ENCODE measurements around the gene WDR43. TPM values are rescaled to one million over a fixed set of nuclear protein-coding genes. Genes with fewer than 3 reads are reported as not detected.

The WDR43 gene
- total and polyA plus RNA-seq, 9 of the 15 experiments (the other 6 are each of a cell fraction or from before 2014, with no cell fraction given): 34.6 to 197 (median 105) TPM

- H3K4me3 ChIP-seq: no peak overlapping the region
- BruUV-seq (replicated peaks): no TSS peak
- no peak for DNase-seq (ENCODE audit: extremely low read depth in 1 of 4, low spot score in 3 of 4)
- H3K4me2 ChIP-seq (ENCODE audit: insufficient read depth, low read length): no peak overlapping the region
- CTCF ChIA-PET (ENCODE audit: low intra/inter-chr PET ratio): no interaction called here
- ATAC-seq: no peak
- in situ Hi-C loops (cut with MboI) (no loop called here), intact Hi-C loops (cut with micrococcal nuclease) (no loop called here)
- FAIRE-seq: no peak
- peaks cover 3% of the 10 kb centered on the region for H3K9me1 ChIP-seq (ENCODE audit: control insufficient read depth, insufficient read depth, low read length)
- POLR2A ChIA-PET: no interaction called here
- H3K9me3 ChIP-seq (replicated peaks; ENCODE audit: control insufficient read depth, insufficient read depth, low read depth, low read length): no peaks in the 10 kb centered on the region
- H3K4me1 ChIP-seq (replicated peaks in 1 of 2; ENCODE audit: control insufficient read depth in 2 of 2, insufficient read depth in 2 of 2, low read length in 2 of 2): no peaks in the 10 kb centered on the region; a peak in 1 of 5 replicates
- peaks cover 33 to 81% of the 10 kb centered on the region in 2 experiments for H3K27me3 ChIP-seq (ENCODE audit: control insufficient read depth in 2 of 2, insufficient read depth in 2 of 2, low read length in 2 of 2)
- 7% methylated on average over 10 of the region's 10 CpGs for WGBS (ENCODE audit: insufficient coverage, low coverage, missing lambda C conversion rate)
- H3K27ac ChIP-seq (ENCODE audit: extremely low read depth, low read depth, low read length): no peak overlapping the region
- H2AFZ ChIP-seq (ENCODE audit: low read depth, low read length): no peak overlapping the region
- no peaks in the 10 kb centered on the region for H3K36me3 ChIP-seq (ENCODE audit: control insufficient read depth, insufficient read depth, low read length)
- no peaks in the 10 kb centered on the region for H3K79me2 ChIP-seq (ENCODE audit: control insufficient read depth, insufficient read depth, low read length)
- peaks cover 8% of the 10 kb centered on the region; the same call in 1 of the 2 replicates for H4K20me1 ChIP-seq (replicated peaks; ENCODE audit: control insufficient read depth, insufficient read depth, low read length)
- H3K9ac ChIP-seq (ENCODE audit: insufficient read depth in 1 of 2, low read depth in 2 of 2, low read length in 2 of 2): no peak overlapping the region
- TF ChIP-seq RBM34 (IDR thresholded peaks at IDR 0.05; ENCODE audit: borderline replicate concordance, insufficient read depth, low read length): no peak
- no peak for TF ChIP-seq ARID3B (CRISPR knock-in tag; IDR thresholded peaks at IDR 0.05; ENCODE audit: borderline replicate concordance)
Measured at GRCh38 chr2:28994074-28994473, 99.6 kb downstream of the WDR43 start.

GRCh38 chr2:28994679-28995078 is 100.2 kb downstream of the WDR43 start:
- Histone ChIP-seq H3K27me3 (ENCODE audit: control insufficient read depth in 2 of 2, insufficient read depth in 2 of 2, low read length in 2 of 2) (peaks cover 31 to 80% of the 10 kb centered on the region in 2 experiments), H3K36me3 (ENCODE audit: control insufficient read depth, insufficient read depth, low read length) (no peaks in the 10 kb centered on the region), H2AFZ (ENCODE audit: low read depth, low read length) (no peak overlapping the region), H3K79me2 (ENCODE audit: control insufficient read depth, insufficient read depth, low read length) (no peaks in the 10 kb centered on the region), H3K27ac (ENCODE audit: extremely low read depth, low read depth, low read length) (no peak overlapping the region), H3K9me1 (ENCODE audit: control insufficient read depth, insufficient read depth, low read length) (peaks cover 3% of the 10 kb centered on the region), H3K4me2 (ENCODE audit: insufficient read depth, low read length) (no peak overlapping the region), H3K9ac (ENCODE audit: insufficient read depth in 1 of 2, low read depth in 2 of 2, low read length in 2 of 2) (no peak overlapping the region; a peak in 1 of 4 replicates), H3K4me3 (no peak overlapping the region), H4K20me1 (replicated peaks; ENCODE audit: control insufficient read depth, insufficient read depth, low read length) (peaks cover 8% of the 10 kb centered on the region; the same call in 1 of the 2 replicates), H3K9me3 (replicated peaks; ENCODE audit: control insufficient read depth, insufficient read depth, low read depth, low read length) (no peaks in the 10 kb centered on the region), H3K4me1 (replicated peaks in 1 of 2; ENCODE audit: control insufficient read depth in 2 of 2, insufficient read depth in 2 of 2, low read length in 2 of 2) (no peaks in the 10 kb centered on the region; a peak in 1 of 5 replicates)
- DNase-seq (ENCODE audit: extremely low read depth in 1 of 4, low spot score in 3 of 4) (no peak), FAIRE-seq (no peak), ATAC-seq (no peak)
- in situ Hi-C loops (cut with MboI): no loop called here
- intact Hi-C loops (cut with micrococcal nuclease): no loop called here
- BruUV-seq (replicated peaks): no TSS peak
- WGBS (ENCODE audit: insufficient coverage, low coverage, missing lambda C conversion rate): 0% methylated on average over 7 of the region's 7 CpGs
- POLR2A ChIA-PET: interaction anchor here (1.3 kb wide), 1 partner anchor 244 kb away, joined by 3 read pairs; no protein-coding TSS in a partner anchor
- CTCF ChIA-PET (ENCODE audit: low intra/inter-chr PET ratio): no interaction called here
- TF ChIP-seq STAT5A (IDR thresholded peaks at IDR 0.05; ENCODE audit: borderline replicate concordance, low read length) (no peak), MYBL2 (IDR thresholded peaks at IDR 0.05; ENCODE audit: low read depth) (no peak), MYBL2 (CRISPR knock-in tag; IDR thresholded peaks at IDR 0.05; ENCODE audit: borderline replicate concordance) (no peak), MCM3 (IDR thresholded peaks at IDR 0.05) (no peak), ZNF695 (CRISPR knock-in tag; IDR thresholded peaks at IDR 0.05) (no peak), SMC3 (conservative IDR thresholded peaks at IDR 0.05; ENCODE audit: insufficient read depth, low read depth, low read length) (no peak), LARP7 (IDR thresholded peaks at IDR 0.05) (no peak), THAP7 (CRISPR knock-in tag; IDR thresholded peaks at IDR 0.05) (no peak), DNMT1 (IDR thresholded peaks at IDR 0.05) (no peak), MEF2D (tag; conservative IDR thresholded peaks at IDR 0.05; ENCODE audit: low read depth) (no peak), U2AF1 (optimal IDR thresholded peaks at IDR 0.05; ENCODE audit: low read depth, low read length) (no peak), TEAD2 (tag; IDR thresholded peaks at IDR 0.05) (no peak), SIRT6 (IDR thresholded peaks at IDR 0.05; ENCODE audit: low read depth, low read length) (no peak)
